LNCaP clone FGC (cell line): ENCODE results near the gene SVOP.

Experiments used
- DNase-seq: peaks from one replicate; pipeline ENCODE4 v3.0.0-alpha.2; 2011; ENCODE audit warnings: low read depth
- H3K4me3 ChIP-seq: 2 replicates; pipeline ENCODE4 v1.5.1; 2011; ENCODE audit warnings: mild to moderate bottlenecking, low read depth, low read length, control low read depth
- CTCF ChIP-seq: IDR thresholded peaks from 2 replicates; pipeline ENCODE4 v1.5.1; 2012; ENCODE audit warnings: mild to moderate bottlenecking; ENCODE audit not compliant: control insufficient read depth, insufficient read depth; ENCODE audit errors: extremely low read depth

Gene SVOP

GRCh38 chr12:109020146-109020795 is 597 bp downstream of the SVOP start:
- H3K4me3 ChIP-seq = no peak overlapping the region
- DNase-seq = no peak
- no peak for TF ChIP-seq CTCF

- TF ChIP-seq CTCF = no peak
- H3K4me3 ChIP-seq = no peak overlapping the region
- no peak for DNase-seq
These were observed 2.6 kb downstream of the SVOP start for GRCh38 chr12:109018296-109018695.

GRCh38 chr12:109016978-109017377 is 3.9 kb downstream of the SVOP start:
- no peak for TF ChIP-seq CTCF
- no peak overlapping the region for H3K4me3 ChIP-seq
- no peak for DNase-seq

- no peak overlapping the region for H3K4me3 ChIP-seq
- no peak for DNase-seq
- no peak for TF ChIP-seq CTCF
These were observed 4.9 kb downstream of the SVOP start for GRCh38 chr12:109016016-109016415.

GRCh38 chr12:109014984-109015765 is 5.7 kb downstream of the SVOP start:
- no peak overlapping the region for H3K4me3 ChIP-seq
- no peak for DNase-seq
- TF ChIP-seq CTCF = no peak

- H3K4me3 ChIP-seq = no peak overlapping the region
- TF ChIP-seq CTCF = no peak
- no peak for DNase-seq
These were observed 10.6 kb downstream of the SVOP start for GRCh38 chr12:109010259-109010658.
